ENCODE results near the gene OR10K2. TPM values are rescaled to one million over a fixed set of nuclear protein-coding genes. Genes with fewer than 3 reads are reported as not detected.
"Not testable (repeated sequence)": the region's sequence is repeated elsewhere in the genome, so short reads cannot be mapped to it uniquely, and the experiment has no call there.

The OR10K2 gene
- total RNA-seq, 2 experiments from 2014 or later = not detected

DNA sequence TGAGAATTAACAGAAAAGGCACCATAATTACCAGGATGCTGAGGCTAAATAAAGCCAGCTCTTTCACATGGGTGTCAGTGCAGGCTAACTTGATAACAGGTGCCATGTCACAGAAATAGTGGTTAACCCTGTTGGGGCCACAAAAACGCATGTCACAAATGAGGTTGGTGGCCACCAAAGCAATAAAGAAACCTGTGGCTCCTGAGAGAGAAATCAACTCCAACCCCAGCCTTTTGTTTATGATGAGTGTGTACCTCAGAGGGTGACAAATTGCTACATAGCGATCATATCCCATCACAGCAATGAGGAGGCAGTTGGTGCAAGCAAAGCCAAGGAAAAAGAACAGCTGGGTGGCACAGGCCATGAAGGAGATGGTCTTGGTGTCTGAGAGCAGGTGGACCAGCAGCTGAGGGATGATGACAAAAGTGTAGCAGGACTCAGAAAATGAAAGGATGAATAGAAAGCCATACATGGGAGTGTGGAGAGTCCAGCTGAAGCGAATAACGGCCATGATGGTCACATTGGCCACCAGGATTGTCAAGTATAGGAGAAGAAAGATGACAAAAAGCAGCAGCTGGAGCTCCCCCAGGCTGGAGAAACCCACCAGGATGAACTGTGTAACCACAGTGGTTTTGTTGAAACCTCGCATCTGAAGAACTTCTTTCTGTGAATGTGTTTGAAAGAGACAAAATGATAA is 27.1 kb downstream of the OR10K2 start, which contains the start of gene OR10T2:
Gene OR10T2 (minus strand): TSS at position 649 of the 697 bp plus-strand sequence. CDS start 0 bp downstream, at position 649.
- no peak for DNase-seq
- H3K36me3 Mint-ChIP-seq = no peaks in the 10 kb centered on the region
- H3K9me3 Mint-ChIP-seq = no peaks in the 10 kb centered on the region
- H3K27me3 Mint-ChIP-seq = peaks cover 33% of the 10 kb centered on the region
- no peak within 1 kb of the TSS for H3K27ac Mint-ChIP-seq
- peaks cover 4% of the 10 kb centered on the region for H3K4me1 Mint-ChIP-seq
- no peak within 1 kb of the TSS for H3K4me3 Mint-ChIP-seq

DNA sequence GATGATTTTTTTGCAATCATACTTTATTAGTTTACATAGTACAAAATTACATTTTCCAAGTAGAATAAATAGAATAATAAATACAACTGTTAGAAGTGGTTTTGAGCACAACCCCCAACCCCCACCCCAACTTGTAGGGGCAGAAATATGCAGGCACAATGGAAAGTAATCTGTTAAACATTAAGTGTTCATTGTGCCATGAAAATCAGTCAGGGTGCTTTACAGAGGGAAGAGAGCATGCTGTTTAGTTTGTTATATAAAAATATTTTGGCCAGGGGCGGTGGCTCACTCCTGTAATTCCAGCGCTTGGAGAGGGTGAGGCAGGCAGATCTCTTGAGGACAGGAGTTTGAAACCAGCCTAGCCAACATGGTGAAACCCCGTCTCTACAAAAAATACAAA is 29.4 kb downstream of the OR10K2 start:
- H3K27ac Mint-ChIP-seq = no peak overlapping the region
- no peaks in the 10 kb centered on the region for H3K9me3 Mint-ChIP-seq
- H3K4me3 Mint-ChIP-seq = no peak overlapping the region
- peaks cover 31% of the 10 kb centered on the region for H3K27me3 Mint-ChIP-seq
- H3K36me3 Mint-ChIP-seq = no peaks in the 10 kb centered on the region
- H3K4me1 Mint-ChIP-seq = peaks cover 4% of the 10 kb centered on the region
- DNase-seq = no peak

DNA sequence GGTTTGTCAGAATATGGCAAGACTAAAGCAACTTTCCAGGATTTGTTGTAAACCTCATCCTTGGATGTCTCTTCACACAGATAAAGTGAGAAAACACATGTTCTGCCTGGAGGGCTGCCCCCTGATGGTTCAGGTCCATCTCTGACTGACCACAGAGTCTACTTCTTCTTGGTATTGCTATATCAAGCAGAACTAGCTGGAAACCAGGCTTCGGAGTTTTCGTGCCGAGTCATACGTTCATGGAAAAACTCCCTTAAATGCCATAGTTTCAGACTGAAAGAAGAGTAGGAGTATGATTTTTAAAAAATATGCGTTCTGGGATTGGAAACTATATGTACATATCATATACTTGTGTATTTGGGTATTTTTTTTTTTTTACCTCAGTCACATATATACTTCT is 32.6 kb downstream of the OR10K2 start:
- Mint-ChIP-seq H3K4me1 (no peaks in the 10 kb centered on the region), H3K27ac (no peak overlapping the region), H3K27me3 (peaks cover 15% of the 10 kb centered on the region), H3K4me3 (no peak overlapping the region), H3K36me3 (no peaks in the 10 kb centered on the region), H3K9me3 (no peaks in the 10 kb centered on the region)
- DNase-seq = no peak

DNA sequence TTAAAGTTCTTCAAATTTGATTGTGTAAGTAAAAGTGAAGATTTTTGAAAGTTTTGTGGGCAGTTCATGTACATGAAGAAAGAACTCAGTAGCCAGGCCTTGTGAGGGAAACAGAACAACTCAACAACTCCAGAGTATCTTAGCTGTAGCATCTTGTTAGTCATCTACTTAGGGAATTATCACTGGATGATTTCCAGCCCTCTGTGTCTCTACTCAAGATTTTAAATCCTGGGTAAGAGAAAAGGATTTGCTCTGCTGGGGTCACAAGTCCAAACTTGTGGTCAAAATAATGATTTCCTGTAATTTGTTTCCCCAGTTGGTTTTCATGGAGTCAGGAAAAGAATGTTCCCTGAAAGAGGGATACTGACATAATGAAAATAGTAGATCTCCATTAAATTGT is 34.9 kb downstream of the OR10K2 start:
- Mint-ChIP-seq H3K27ac (no peak overlapping the region), H3K27me3 (peaks cover 12% of the 10 kb centered on the region), H3K4me1 (no peaks in the 10 kb centered on the region), H3K9me3 (no peaks in the 10 kb centered on the region), H3K36me3 (no peaks in the 10 kb centered on the region), H3K4me3 (no peak overlapping the region)
- DNase-seq = no peak

DNA sequence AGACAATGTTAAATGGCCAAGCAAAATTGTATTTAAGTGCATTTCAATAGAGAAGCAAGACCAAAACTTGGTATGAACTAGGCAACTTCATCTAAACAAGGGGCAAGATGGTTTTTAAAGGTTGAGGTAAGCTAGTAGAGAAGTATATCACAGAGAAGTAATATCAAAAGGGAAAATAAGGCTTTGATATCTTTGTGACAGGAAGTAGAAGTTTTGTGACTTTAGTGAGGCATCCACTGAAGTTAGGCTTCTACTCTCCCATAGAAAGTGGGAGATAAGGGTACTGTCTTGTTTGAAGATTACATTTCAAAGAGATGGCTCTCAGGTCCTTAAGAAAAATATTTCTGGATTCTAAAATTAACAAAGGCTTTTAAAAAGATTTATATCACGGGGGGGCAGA is 35.7 kb downstream of the OR10K2 start:
- Mint-ChIP-seq H3K27ac (no peak overlapping the region), H3K9me3 (no peaks in the 10 kb centered on the region), H3K4me1 (no peaks in the 10 kb centered on the region)

DNA sequence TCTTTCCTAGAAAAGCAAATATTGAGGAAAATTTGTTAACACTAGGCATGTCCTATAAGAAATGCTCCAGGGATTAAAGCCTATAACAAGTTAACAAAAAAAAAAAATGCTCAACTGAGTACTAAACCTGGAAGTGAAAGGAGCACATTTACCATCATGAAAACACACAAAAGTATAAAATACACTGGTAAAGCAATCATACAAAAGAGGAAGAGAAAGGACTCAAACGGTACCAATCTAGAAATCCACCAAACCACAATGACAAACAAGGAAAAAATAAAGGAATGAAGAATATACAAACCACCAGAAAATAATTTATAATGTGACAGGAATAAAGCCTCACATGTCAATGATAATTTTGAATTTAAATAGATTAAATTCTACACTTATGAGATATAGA is 51.2 kb downstream of the OR10K2 start:
- Mint-ChIP-seq H3K36me3 (no peaks in the 10 kb centered on the region), H3K27ac (no peak overlapping the region), H3K9me3 (peaks cover 10% of the 10 kb centered on the region), H3K4me1 (peaks cover 10% of the 10 kb centered on the region), H3K27me3 (peaks cover 42% of the 10 kb centered on the region), H3K4me3 (no peak overlapping the region)
- DNase-seq = no peak

More for the DNA sequence above, 35.7 kb downstream of the OR10K2 start:
- no peak overlapping the region for H3K4me3 Mint-ChIP-seq
- H3K27me3 Mint-ChIP-seq = peaks cover 6% of the 10 kb centered on the region
- no peaks in the 10 kb centered on the region for H3K36me3 Mint-ChIP-seq
- no peak for DNase-seq

DNA sequence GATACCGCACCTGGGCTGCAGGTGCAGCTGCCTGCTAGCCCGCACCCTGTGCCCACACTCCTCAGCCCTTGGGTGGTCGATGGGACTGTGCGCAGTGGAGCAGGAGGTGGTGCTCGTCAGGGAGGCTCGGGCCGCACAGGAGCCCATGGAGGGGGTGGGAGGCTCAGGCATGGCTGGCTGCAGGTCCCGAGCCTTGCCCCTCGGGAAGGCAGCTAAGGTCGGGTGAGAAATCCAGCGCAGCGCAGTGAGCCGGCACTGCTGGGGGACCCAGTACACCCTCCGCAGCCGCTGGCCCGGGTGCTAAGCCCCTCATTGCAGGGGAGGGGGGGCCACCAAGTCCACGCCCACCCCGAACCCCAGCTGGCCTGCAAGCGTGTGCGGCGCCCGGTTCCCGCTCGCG is 51.9 kb downstream of the OR10K2 start:
- peaks cover 48% of the 10 kb centered on the region for H3K27me3 Mint-ChIP-seq
- not testable (repeated sequence) for H3K4me3 Mint-ChIP-seq, DNase-seq, H3K9me3 Mint-ChIP-seq, H3K36me3 Mint-ChIP-seq, H3K4me1 Mint-ChIP-seq, H3K27ac Mint-ChIP-seq

DNA sequence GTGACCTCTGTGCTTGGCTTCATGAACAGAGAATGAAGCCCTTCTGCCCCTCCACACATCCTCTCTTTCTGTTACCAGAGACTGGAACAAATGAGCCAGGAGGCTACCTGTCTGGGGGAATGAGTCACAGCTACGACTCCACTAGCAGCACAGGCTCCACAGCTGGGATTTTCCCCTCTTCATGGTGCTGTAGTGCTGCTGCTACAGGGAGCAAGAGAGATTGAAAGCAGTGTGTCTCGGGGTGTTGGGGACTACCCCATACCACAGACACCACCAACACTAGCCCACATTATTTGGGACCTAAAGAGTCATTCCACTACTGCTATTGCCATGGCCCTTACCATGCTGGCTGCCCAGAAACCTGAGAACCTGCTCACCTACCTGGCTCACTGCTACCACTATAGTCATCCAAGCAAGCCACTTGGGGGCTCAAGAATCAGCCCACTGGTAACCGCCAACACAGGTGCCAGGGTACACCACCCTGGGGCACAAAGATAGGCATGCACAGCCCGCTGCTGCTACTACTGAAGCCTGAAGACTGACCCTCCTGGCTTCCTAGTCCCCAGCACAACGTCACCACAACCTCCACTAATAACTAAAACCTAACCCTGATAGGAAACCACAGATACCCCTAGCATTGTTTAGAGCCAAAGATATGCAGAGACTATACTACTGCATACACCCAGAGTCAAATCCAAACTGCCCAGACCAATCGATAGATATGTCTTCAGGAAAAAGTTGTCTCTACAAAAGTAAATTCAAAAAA is 54.7 kb downstream of the OR10K2 start:
- H3K27me3 Mint-ChIP-seq = peaks cover 45% of the 10 kb centered on the region
- no peaks in the 10 kb centered on the region for H3K36me3 Mint-ChIP-seq
- peak overlapping the region; percentile 29 for H3K27ac Mint-ChIP-seq
- peaks cover 12% of the 10 kb centered on the region for H3K9me3 Mint-ChIP-seq
- no peak overlapping the region for H3K4me3 Mint-ChIP-seq
- peaks cover 10% of the 10 kb centered on the region for H3K4me1 Mint-ChIP-seq
- DNase-seq = peak; percentile 68

Other genes with a start within 250 kb of the OR10K2 start
- not detected for gene CD1D, start 245.3 kb downstream of the OR10K2 start, total RNA-seq
- under 1 TPM; 0.40 to 0.60 TPM for gene CD1A, start 171.8 kb downstream of the OR10K2 start, total RNA-seq
- under 1 TPM; 0.24 to 0.29 TPM for gene CD1C, start 136.3 kb downstream of the OR10K2 start, total RNA-seq
- not detected for gene CD1B, start 94.7 kb downstream of the OR10K2 start, total RNA-seq
- not detected for gene CD1E, start 72.3 kb downstream of the OR10K2 start, total RNA-seq
- gene OR10T2, start 26.8 kb downstream of the OR10K2 start, total RNA-seq = not detected
- not detected for gene OR10K1, start 35.6 kb upstream of the OR10K2 start, total RNA-seq
- gene OR10R2, start 46.0 kb upstream of the OR10K2 start, total RNA-seq = not detected
- not detected for gene OR6Y1, start 128.2 kb upstream of the OR10K2 start, total RNA-seq
- not detected for gene OR6P1, start 144.3 kb upstream of the OR10K2 start, total RNA-seq
- not detected for gene OR10X1, start 153.7 kb upstream of the OR10K2 start, total RNA-seq
- gene OR10Z1, start 179.0 kb upstream of the OR10K2 start, total RNA-seq = not detected